Measurements from ENCODE around the gene TEX12. TPM values are rescaled to one million over a fixed set of nuclear protein-coding genes. Genes with fewer than 3 reads are reported as not detected.

TEX12 gene
- total RNA-seq, 1 donor from 2014 or later: 0.65 TPM

GRCh38 chr11:112162761-112163546, 4.2 kb upstream of the TEX12 start:
- no peaks in the 10 kb centered on the region for H3K36me3 Mint-ChIP-seq
- no peak overlapping the region for H3K4me3 Mint-ChIP-seq
- no peaks in the 10 kb centered on the region for H3K4me1 Mint-ChIP-seq
- no peaks in the 10 kb centered on the region for H3K9me3 Mint-ChIP-seq
- no peak for TF ChIP-seq CTCF (IDR thresholded peaks at IDR 0.05; ENCODE audit: unreplicated experiment)
- no peak overlapping the region for H3K27ac Mint-ChIP-seq
- no peaks in the 10 kb centered on the region for H3K27me3 Mint-ChIP-seq (ENCODE audit: low read depth)
- no peak for DNase-seq (ENCODE audit: low spot score in 2 of 2, unreplicated experiment in 2 of 2)

GRCh38 chr11:112163875-112164685, 3.1 kb upstream of the TEX12 start, which contains the start of gene IL18:
TSS of gene IL18 (minus strand) at chr11:112164094. CDS start at chr11:112155053, 9,041 bp downstream.
- Mint-ChIP-seq H3K27me3 (ENCODE audit: low read depth) (no peaks in the 10 kb centered on the region), H3K27ac (peak within 1 kb of the TSS; percentile 10), H3K4me3 (no peak within 1 kb of the TSS), H3K9me3 (no peaks in the 10 kb centered on the region), H3K36me3 (no peaks in the 10 kb centered on the region), H3K4me1 (peaks cover 1% of the 10 kb centered on the region)
- no peak for DNase-seq (ENCODE audit: low spot score in 2 of 2, unreplicated experiment in 2 of 2)
- no peak for TF ChIP-seq CTCF (IDR thresholded peaks at IDR 0.05; ENCODE audit: unreplicated experiment)

- Mint-ChIP-seq H3K27me3 (ENCODE audit: low read depth) (no peaks in the 10 kb centered on the region), H3K4me1 (peaks cover 1% of the 10 kb centered on the region), H3K4me3 (no peak overlapping the region), H3K36me3 (no peaks in the 10 kb centered on the region), H3K9me3 (no peaks in the 10 kb centered on the region), H3K27ac (peak overlapping the region; percentile 10)
- DNase-seq (ENCODE audit: low spot score in 2 of 2, unreplicated experiment in 2 of 2): no peak
- no peak for TF ChIP-seq CTCF (IDR thresholded peaks at IDR 0.05; ENCODE audit: unreplicated experiment)
These were observed 2.1 kb upstream of the TEX12 start for GRCh38 chr11:112165049-112165448.

GRCh38 chr11:112166562-112166961, 610 bp upstream of the TEX12 start:
- no peak overlapping the region for H3K27ac Mint-ChIP-seq
- no peak for DNase-seq (ENCODE audit: low spot score in 2 of 2, unreplicated experiment in 2 of 2)
- H3K9me3 Mint-ChIP-seq: no peaks in the 10 kb centered on the region
- no peaks in the 10 kb centered on the region for H3K27me3 Mint-ChIP-seq (ENCODE audit: low read depth)
- TF ChIP-seq CTCF (IDR thresholded peaks at IDR 0.05; ENCODE audit: unreplicated experiment): no peak
- H3K36me3 Mint-ChIP-seq: no peaks in the 10 kb centered on the region
- H3K4me3 Mint-ChIP-seq: no peak overlapping the region
- peaks cover 1% of the 10 kb centered on the region for H3K4me1 Mint-ChIP-seq

GRCh38 chr11:112172362-112172994, 5.3 kb downstream of the TEX12 start:
- H3K4me1 Mint-ChIP-seq: peaks cover 28% of the 10 kb centered on the region
- no peak for DNase-seq (ENCODE audit: low spot score in 2 of 2, unreplicated experiment in 2 of 2)
- no peak overlapping the region for H3K4me3 Mint-ChIP-seq
- TF ChIP-seq CTCF (IDR thresholded peaks at IDR 0.05; ENCODE audit: unreplicated experiment): no peak
- no peaks in the 10 kb centered on the region for H3K36me3 Mint-ChIP-seq
- no peak overlapping the region for H3K27ac Mint-ChIP-seq
- no peaks in the 10 kb centered on the region for H3K9me3 Mint-ChIP-seq
- no peaks in the 10 kb centered on the region for H3K27me3 Mint-ChIP-seq (ENCODE audit: low read depth)

Measured in mesothelial cell of epicardium (in vitro differentiated cells).